Nephron progenitor cell (in vitro differentiated cells): ENCODE measurements around the gene WDR62.
"Not testable (repeated sequence)": the region's sequence is repeated elsewhere in the genome, so short reads cannot be mapped to it uniquely, and the experiment has no call there.

Experiments used
- DNase-seq: peaks from one replicate; pipeline ENCODE4 v3.0.0; 2021
- H3K27ac Mint-ChIP-seq: 2 replicates; pipeline ENCODE4 v1.8.0; 2021; ENCODE audit warnings: mild to moderate bottlenecking, moderate library complexity, mixed read lengths
- H3K27me3 Mint-ChIP-seq: 2 replicates; pipeline ENCODE4 v1.8.0; 2021; ENCODE audit warnings: mild to moderate bottlenecking, low read depth, mixed read lengths; ENCODE audit not compliant: poor library complexity
- H3K36me3 Mint-ChIP-seq: 2 replicates; pipeline ENCODE4 v1.8.0; 2021; ENCODE audit warnings: low read depth, mixed read lengths
- H3K4me1 Mint-ChIP-seq: 2 replicates; pipeline ENCODE4 v1.8.0; 2021; ENCODE audit warnings: mixed read lengths
- H3K4me3 Mint-ChIP-seq: 2 replicates; pipeline ENCODE4 v1.8.0; 2021; ENCODE audit warnings: mild to moderate bottlenecking, moderate library complexity, mixed read lengths
- H3K9me3 Mint-ChIP-seq: 2 replicates; pipeline ENCODE4 v1.8.0; 2021; ENCODE audit warnings: mild to moderate bottlenecking, moderate library complexity, mixed read lengths
- TF ChIP-seq, protein P1 (sequence below): fragments of 200-600 bp; sonication (generic); IDR thresholded peaks from 2 replicates; pipeline ENCODE4 v1.5.0; 2021; ENCODE audit warnings: antibody characterized with exemption

WDR62 gene

DNA sequence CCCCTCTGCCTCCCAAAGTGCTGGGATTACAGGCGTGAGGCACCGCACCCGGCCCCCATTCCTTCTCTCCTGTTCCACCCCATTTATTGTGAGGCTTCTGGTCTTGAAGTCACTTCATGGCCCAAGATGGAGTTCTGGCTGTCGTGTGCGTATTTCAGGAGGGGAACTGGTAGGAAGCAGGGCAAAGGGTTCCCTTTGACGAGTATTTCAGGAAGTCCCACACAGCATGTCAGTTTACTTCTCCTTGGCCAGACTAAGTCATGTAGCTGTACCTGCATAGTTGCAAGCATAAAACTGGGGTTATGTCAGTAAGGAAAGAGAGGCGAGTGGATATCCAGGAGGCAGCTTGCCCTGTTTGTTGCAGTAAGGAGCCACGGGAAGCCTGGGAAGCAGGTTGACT, 10.1 kb downstream of the WDR62 start:
- peaks cover 7% of the 10 kb centered on the region for H3K9me3 Mint-ChIP-seq
- H3K4me1 Mint-ChIP-seq = no peaks in the 10 kb centered on the region
- no peak for DNase-seq
- TF ChIP-seq, protein P1, sequence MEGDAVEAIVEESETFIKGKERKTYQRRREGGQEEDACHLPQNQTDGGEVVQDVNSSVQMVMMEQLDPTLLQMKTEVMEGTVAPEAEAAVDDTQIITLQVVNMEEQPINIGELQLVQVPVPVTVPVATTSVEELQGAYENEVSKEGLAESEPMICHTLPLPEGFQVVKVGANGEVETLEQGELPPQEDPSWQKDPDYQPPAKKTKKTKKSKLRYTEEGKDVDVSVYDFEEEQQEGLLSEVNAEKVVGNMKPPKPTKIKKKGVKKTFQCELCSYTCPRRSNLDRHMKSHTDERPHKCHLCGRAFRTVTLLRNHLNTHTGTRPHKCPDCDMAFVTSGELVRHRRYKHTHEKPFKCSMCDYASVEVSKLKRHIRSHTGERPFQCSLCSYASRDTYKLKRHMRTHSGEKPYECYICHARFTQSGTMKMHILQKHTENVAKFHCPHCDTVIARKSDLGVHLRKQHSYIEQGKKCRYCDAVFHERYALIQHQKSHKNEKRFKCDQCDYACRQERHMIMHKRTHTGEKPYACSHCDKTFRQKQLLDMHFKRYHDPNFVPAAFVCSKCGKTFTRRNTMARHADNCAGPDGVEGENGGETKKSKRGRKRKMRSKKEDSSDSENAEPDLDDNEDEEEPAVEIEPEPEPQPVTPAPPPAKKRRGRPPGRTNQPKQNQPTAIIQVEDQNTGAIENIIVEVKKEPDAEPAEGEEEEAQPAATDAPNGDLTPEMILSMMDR = no peak
- no peak overlapping the region for H3K4me3 Mint-ChIP-seq
- peaks cover 35% of the 10 kb centered on the region for H3K36me3 Mint-ChIP-seq
- H3K27me3 Mint-ChIP-seq = no peaks in the 10 kb centered on the region
- H3K27ac Mint-ChIP-seq = no peak overlapping the region

DNA sequence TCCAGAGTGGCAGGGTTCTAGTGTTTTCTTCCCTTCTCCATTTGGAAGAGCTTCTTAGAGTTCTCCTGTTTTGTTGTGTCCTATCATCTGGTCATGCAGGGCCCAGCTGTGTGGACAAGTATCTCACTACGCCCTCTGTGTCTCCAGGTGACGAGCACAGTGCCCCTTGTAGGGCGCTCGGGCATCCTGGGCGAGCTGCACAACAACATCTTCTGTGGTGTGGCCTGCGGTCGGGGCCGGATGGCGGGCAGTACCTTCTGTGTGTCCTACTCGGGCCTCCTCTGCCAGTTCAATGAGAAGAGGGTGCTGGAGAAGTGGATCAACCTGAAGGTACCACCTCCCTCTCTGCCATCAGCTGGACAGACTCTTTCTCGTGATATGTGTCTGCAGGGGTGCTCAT, 13.0 kb downstream of the WDR62 start:
- DNase-seq = no peak
- no peaks in the 10 kb centered on the region for H3K27me3 Mint-ChIP-seq
- H3K4me3 Mint-ChIP-seq = no peak overlapping the region

DNA sequence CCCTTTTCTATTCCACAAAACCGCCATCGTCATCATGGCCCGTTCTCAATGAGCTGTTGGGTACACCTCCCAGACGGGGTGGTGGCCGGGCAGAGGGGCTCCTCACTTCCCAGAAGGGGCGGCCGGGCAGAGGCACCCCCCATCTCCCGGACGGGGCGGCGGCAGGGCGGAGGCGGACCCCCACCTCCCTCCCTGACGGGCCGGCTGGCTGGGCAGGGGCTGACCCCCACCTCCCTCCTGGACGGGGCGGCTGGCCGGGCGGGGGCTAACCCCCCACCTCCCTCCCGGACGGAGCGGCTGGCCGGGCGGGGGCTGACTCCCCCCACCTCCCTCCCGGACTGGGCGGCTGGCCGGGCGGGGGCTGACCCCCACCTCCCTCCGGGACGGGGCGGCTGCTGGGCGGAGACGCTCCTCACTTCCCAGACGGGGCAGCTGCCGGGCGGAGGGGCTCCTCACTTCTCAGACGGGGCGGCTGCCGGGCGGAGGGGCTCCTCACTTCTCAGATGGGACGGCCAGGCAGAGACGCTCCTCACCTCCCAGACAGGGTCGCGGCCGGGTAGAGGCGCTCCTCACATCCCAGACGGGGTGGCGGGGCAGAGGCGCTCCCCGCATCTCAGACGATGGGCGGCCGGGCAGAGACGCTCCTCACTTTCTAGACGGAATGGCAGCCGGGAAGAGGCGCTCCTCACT, 14.3 kb downstream of the WDR62 start:
- H3K4me3 Mint-ChIP-seq = not testable (repeated sequence)
- peaks cover 61% of the 10 kb centered on the region for H3K36me3 Mint-ChIP-seq

More for the DNA sequence above, 13.0 kb downstream of the WDR62 start:
- no peaks in the 10 kb centered on the region for H3K4me1 Mint-ChIP-seq
- peaks cover 12% of the 10 kb centered on the region for H3K9me3 Mint-ChIP-seq
- peaks cover 55% of the 10 kb centered on the region for H3K36me3 Mint-ChIP-seq
- no peak overlapping the region for H3K27ac Mint-ChIP-seq
- TF ChIP-seq, protein P1 = no peak

GRCh38 chr19:36072081-36072480, 17.4 kb downstream of the WDR62 start:
- no peak for DNase-seq
- no peak overlapping the region for H3K27ac Mint-ChIP-seq
- no peak overlapping the region for H3K4me3 Mint-ChIP-seq
- TF ChIP-seq, protein P1 = no peak
- H3K9me3 Mint-ChIP-seq = peaks cover 12% of the 10 kb centered on the region
- no peaks in the 10 kb centered on the region for H3K4me1 Mint-ChIP-seq
- H3K27me3 Mint-ChIP-seq = no peaks in the 10 kb centered on the region
- H3K36me3 Mint-ChIP-seq = peaks cover 62% of the 10 kb centered on the region

More for the DNA sequence above, 14.3 kb downstream of the WDR62 start:
- not testable (repeated sequence) for DNase-seq, H3K27ac Mint-ChIP-seq, H3K27me3 Mint-ChIP-seq, H3K4me1 Mint-ChIP-seq
- peaks cover 12% of the 10 kb centered on the region for H3K9me3 Mint-ChIP-seq

GRCh38 chr19:36073121-36073876, 18.6 kb downstream of the WDR62 start:
- Mint-ChIP-seq H3K4me3 (no peak overlapping the region), H3K27me3 (no peaks in the 10 kb centered on the region), H3K27ac (peak overlapping the region; percentile 54), H3K4me1 (no peaks in the 10 kb centered on the region), H3K9me3 (peaks cover 6% of the 10 kb centered on the region), H3K36me3 (peaks cover 58% of the 10 kb centered on the region)
- TF ChIP-seq, protein P1 = no peak
- DNase-seq = no peak

DNA sequence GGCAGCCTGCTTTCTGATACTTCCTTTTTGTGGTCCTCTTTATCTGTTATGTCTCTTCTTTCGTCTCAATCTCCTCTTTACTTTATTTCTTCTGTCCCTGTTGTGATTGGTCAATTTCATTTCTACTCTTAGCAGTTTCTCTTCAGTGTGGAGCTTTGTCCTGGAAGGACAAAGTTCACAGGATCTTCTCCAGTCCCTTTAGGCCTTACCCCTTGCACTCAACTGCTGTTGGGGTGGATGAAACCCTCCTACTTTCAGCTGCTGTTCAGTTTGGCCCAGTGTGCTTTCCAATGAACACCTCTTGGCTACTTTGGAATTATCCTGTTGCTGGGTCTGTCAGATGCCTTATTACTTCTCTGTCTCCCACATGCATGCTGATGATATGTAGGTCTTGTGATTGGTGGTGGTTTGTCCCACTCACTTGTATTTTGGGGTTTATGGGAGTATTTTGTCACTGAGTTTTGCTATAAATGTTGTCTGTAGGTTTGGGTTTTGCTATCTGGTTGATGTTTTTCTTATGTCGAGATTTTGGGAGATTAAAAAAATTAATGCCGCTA, 24.8 kb downstream of the WDR62 start:
- no peaks in the 10 kb centered on the region for H3K27me3 Mint-ChIP-seq
- H3K27ac Mint-ChIP-seq = peak overlapping the region; percentile 16
- H3K4me3 Mint-ChIP-seq = no peak overlapping the region
- H3K4me1 Mint-ChIP-seq = no peaks in the 10 kb centered on the region
- DNase-seq = no peak
- H3K36me3 Mint-ChIP-seq = peaks cover 58% of the 10 kb centered on the region
- H3K9me3 Mint-ChIP-seq = no peaks in the 10 kb centered on the region
- TF ChIP-seq, protein P1 = no peak
